ENCODE results near the gene TTYH1. TPM values are rescaled to one million over a fixed set of nuclear protein-coding genes. Genes with fewer than 3 reads are reported as not detected.

TTYH1 gene
- total RNA-seq, 3 donors from 2014 or later = 0.48 to 4.6 (median 4.0) TPM

- Histone ChIP-seq H3K4me3 (no peak overlapping the region), H3K27me3 (peaks cover 0 to 11% of the 10 kb centered on the region in 2 donors), H3K4me1 (peaks cover 0 to 11% of the 10 kb centered on the region in 2 donors), H3K27ac (no peak overlapping the region), H3K9me3 (no peaks in the 10 kb centered on the region), H3K36me3 (no peaks in the 10 kb centered on the region)
- intact Hi-C loops (cut with DNase I; ENCODE audit: low total_unique reads) = no loop called here
- DNase-seq (ENCODE audit: low spot score in 2 of 2) = no peak
- TF ChIP-seq POLR2AphosphoS5 (IDR thresholded peaks at IDR 0.05) (no peak), CTCF (IDR thresholded peaks at IDR 0.05) (no peak)
Measured at GRCh38 chr19:54433697-54434096, 18.4 kb downstream of the TTYH1 start.

GRCh38 chr19:54434112-54434872 lies 19.0 kb downstream of the TTYH1 start:
- intact Hi-C loops (cut with DNase I; ENCODE audit: low total_unique reads) = no loop called here
- DNase-seq (ENCODE audit: low spot score in 2 of 2) = no peak
- no peaks in the 10 kb centered on the region for H3K9me3 ChIP-seq
- H3K27me3 ChIP-seq = peaks cover 0 to 6% of the 10 kb centered on the region in 2 donors
- no peak overlapping the region for H3K4me3 ChIP-seq
- TF ChIP-seq POLR2AphosphoS5 (IDR thresholded peaks at IDR 0.05) (no peak), CTCF (IDR thresholded peaks at IDR 0.05) (no peak), POLR2A (IDR thresholded peaks at IDR 0.05) (no peak)
- H3K27ac ChIP-seq = no peak overlapping the region
- H3K36me3 ChIP-seq = no peaks in the 10 kb centered on the region
- H3K4me1 ChIP-seq = peaks cover 0 to 11% of the 10 kb centered on the region in 2 donors

GRCh38 chr19:54434873-54435214 lies 19.6 kb downstream of the TTYH1 start:
- no peak for DNase-seq (ENCODE audit: low spot score in 2 of 2)
- peaks cover 0 to 2% of the 10 kb centered on the region in 2 donors for H3K27me3 ChIP-seq
- no peak overlapping the region for H3K4me3 ChIP-seq
- intact Hi-C loops (cut with DNase I; ENCODE audit: low total_unique reads) = no loop called here
- no peaks in the 10 kb centered on the region for H3K36me3 ChIP-seq
- H3K9me3 ChIP-seq = no peaks in the 10 kb centered on the region
- H3K4me1 ChIP-seq = peaks cover 0 to 11% of the 10 kb centered on the region in 2 donors
- TF ChIP-seq CTCF (IDR thresholded peaks at IDR 0.05) = no peak
- TF ChIP-seq POLR2A (IDR thresholded peaks at IDR 0.05) = no peak
- TF ChIP-seq POLR2AphosphoS5 (IDR thresholded peaks at IDR 0.05) = no peak
- no peak overlapping the region for H3K27ac ChIP-seq

GRCh38 chr19:54435551-54436016 lies 20.3 kb downstream of the TTYH1 start:
- no peak for DNase-seq (ENCODE audit: low spot score in 2 of 2)
- TF ChIP-seq POLR2A (IDR thresholded peaks at IDR 0.05) (no peak), CTCF (IDR thresholded peaks at IDR 0.05) (no peak), POLR2AphosphoS5 (IDR thresholded peaks at IDR 0.05) (no peak)
- intact Hi-C loops (cut with DNase I; ENCODE audit: low total_unique reads) = no loop called here
- Histone ChIP-seq H3K27ac (no peak overlapping the region), H3K4me1 (peaks cover 0 to 11% of the 10 kb centered on the region in 2 donors), H3K4me3 (no peak overlapping the region), H3K36me3 (no peaks in the 10 kb centered on the region), H3K9me3 (no peaks in the 10 kb centered on the region), H3K27me3 (no peaks in the 10 kb centered on the region)

- H3K27me3 ChIP-seq = no peaks in the 10 kb centered on the region
- H3K36me3 ChIP-seq = no peaks in the 10 kb centered on the region
- H3K27ac ChIP-seq = no peak overlapping the region
- intact Hi-C loops (cut with DNase I; ENCODE audit: low total_unique reads) = no loop called here
- no peaks in the 10 kb centered on the region for H3K9me3 ChIP-seq
- DNase-seq (ENCODE audit: low spot score in 2 of 2) = no peak
- no peak for TF ChIP-seq POLR2AphosphoS5 (IDR thresholded peaks at IDR 0.05)
- no peak for TF ChIP-seq CTCF (IDR thresholded peaks at IDR 0.05)
- no peak for TF ChIP-seq POLR2A (IDR thresholded peaks at IDR 0.05)
- no peak overlapping the region for H3K4me3 ChIP-seq
- peaks cover 0 to 7% of the 10 kb centered on the region in 2 donors for H3K4me1 ChIP-seq
Measured at GRCh38 chr19:54436031-54436523, 20.8 kb downstream of the TTYH1 start.

Data from breast epithelium (tissue), 4 donors.